HepG2 (cell line): ENCODE results near the gene NOL4L. TPM values are rescaled to one million over a fixed set of nuclear protein-coding genes. Genes with fewer than 3 reads are reported as not detected.

ENCODE experiments used
- ATM ChIP-seq: fragments of 450-650 bp; IDR thresholded peaks from 2 replicates; pipeline ENCODE4 v1.7.1; 2017; ENCODE audit warnings: mild to moderate bottlenecking, borderline replicate concordance
- IRX3 ChIP-seq: sonication (generic); formaldehyde crosslinking; IDR thresholded peaks from 2 replicates; pipeline ENCODE4 v1.8.1; 2023; ENCODE audit warnings: mild to moderate bottlenecking, low read depth, missing genetic modification reagents, borderline replicate concordance
- KMT2B ChIP-seq: IDR thresholded peaks from 2 replicates; pipeline ENCODE4 v1.6.1; 2016; ENCODE audit warnings: missing genetic modification reagents, missing compliant biosample characterization
- NFRKB ChIP-seq: fragments of 450-650 bp; IDR thresholded peaks from 2 replicates; pipeline ENCODE4 v1.6.1; 2017
- NONO ChIP-seq, 2 experiments: fragments of 450-650 bp in 1 of 2; sonication (generic) in 1 of 2; formaldehyde crosslinking in 1 of 2; IDR thresholded peaks in 1 of 2; conservative IDR thresholded peaks in 1 of 2; 2 replicates each; pipeline versions ENCODE4 v1.6.1 to v1.8.0; 2017 to 2022; ENCODE audit warnings: mild to moderate bottlenecking in 1 of 2, missing genetic modification reagents in 1 of 2, moderate library complexity in 1 of 2
- PHB2 ChIP-seq: fragments of 450-650 bp; IDR thresholded peaks from 2 replicates; pipeline ENCODE4 v1.6.1; 2018; ENCODE audit not compliant: partially characterized antibody
- POLR2G ChIP-seq: fragments of 200-400 bp; formaldehyde crosslinking; IDR thresholded peaks from 2 replicates; pipeline ENCODE4 v1.6.1; 2018; ENCODE audit warnings: mild to moderate bottlenecking, low read depth, low read length, moderate library complexity
- PRMT3 ChIP-seq: sonication (generic); formaldehyde crosslinking; IDR thresholded peaks from 2 replicates; pipeline ENCODE4 v1.8.1; 2022; ENCODE audit warnings: low read depth, mild to moderate bottlenecking, moderate library complexity, missing genetic modification reagents, borderline replicate concordance
- SALL1 ChIP-seq: sonication (generic); formaldehyde crosslinking; IDR thresholded peaks from 2 replicates; pipeline ENCODE4 v1.8.0; 2022; ENCODE audit warnings: mild to moderate bottlenecking, missing genetic modification reagents
- THAP7 ChIP-seq: sonication (generic); formaldehyde crosslinking; IDR thresholded peaks from 2 replicates; pipeline ENCODE4 v1.8.1; 2023; ENCODE audit warnings: mild to moderate bottlenecking, missing genetic modification reagents
- USF2 ChIP-seq, 2 experiments: sonication (generic) in 1 of 2; formaldehyde crosslinking in 1 of 2; IDR thresholded peaks; 2 replicates each; pipeline versions ENCODE4 v1.5.1 to v1.6.1; 2011 to 2020; ENCODE audit warnings: borderline replicate concordance in 1 of 2, low read depth in 1 of 2, low read length in 1 of 2, mild to moderate bottlenecking in 1 of 2, missing genetic modification reagents in 1 of 2, moderate library complexity in 1 of 2
- ZFP62 ChIP-seq: sonication (generic); formaldehyde crosslinking; IDR thresholded peaks from 2 replicates; pipeline ENCODE4 v1.4.0; 2020; ENCODE audit warnings: missing genetic modification reagents
- ZNF20 ChIP-seq: sonication (generic); formaldehyde crosslinking; IDR thresholded peaks from 2 replicates; pipeline ENCODE4 v1.4.0; 2020; ENCODE audit warnings: mild to moderate bottlenecking, moderate library complexity, missing genetic modification reagents
- ZNF230 ChIP-seq: sonication (generic); formaldehyde crosslinking; IDR thresholded peaks from 2 replicates; pipeline ENCODE4 v1.4.0; 2020; ENCODE audit warnings: mild to moderate bottlenecking, missing genetic modification reagents
- ZNF503 ChIP-seq: sonication (generic); formaldehyde crosslinking; IDR thresholded peaks from 2 replicates; pipeline ENCODE4 v1.4.0; 2020; ENCODE audit warnings: missing genetic modification reagents
- ZNF510 ChIP-seq: sonication (generic); formaldehyde crosslinking; IDR thresholded peaks from 2 replicates; pipeline ENCODE4 v1.4.0; 2020; ENCODE audit warnings: low read depth, mild to moderate bottlenecking, missing genetic modification reagents
- ZNF772 ChIP-seq: sonication (generic); formaldehyde crosslinking; IDR thresholded peaks from 2 replicates; pipeline ENCODE4 v1.5.0; 2020; ENCODE audit warnings: mild to moderate bottlenecking, missing genetic modification reagents
- polyA plus RNA-seq, 8 experiments: library from polyadenylated mRNA; depleted of rRNA in 3 of 8; stranded (reverse) in 7 of 8; unstranded in 1 of 8; fragments of >200 nt; fragmentation: Illumina TruSeq in 4 of 8; extraction: Trizol in 4 of 8; gene quantifications; 2 replicates each; pipeline versions ENCODE4 v1.2.1 to v1.2.3, GENCODE V29; 2011 to 2016; ENCODE audit warnings: low read depth in 4 of 8, missing spikeins in 1 of 8, mixed read lengths in 1 of 8; ENCODE audit not compliant: insufficient read depth in 1 of 8
- total RNA-seq, 5 experiments: library from RNA; depleted of rRNA; stranded (reverse); fragments of >200 nt; fragmentation: Illumina TruSeq; extraction: Trizol; gene quantifications; 2 replicates each; pipeline ENCODE4 v1.2.3, GENCODE V29; 2016; ENCODE audit warnings: low read depth in 1 of 5
- TF ChIP-seq, protein P1 (sequence below): sonication (generic); formaldehyde crosslinking; IDR thresholded peaks from 2 replicates; pipeline ENCODE4 v1.8.1; 2023; ENCODE audit warnings: mild to moderate bottlenecking, inconsistent platforms, moderate library complexity, missing genetic modification reagents, borderline replicate concordance
- TF ChIP-seq, protein P2 (sequence below): IDR thresholded peaks from 2 replicates; pipeline ENCODE4 v1.6.1; 2012; ENCODE audit warnings: low read length, improper control_type of control experiment

NOL4L gene
- total and polyA plus RNA-seq, 2 of the 13 experiments (the other 11 are each of a cell fraction or from before 2014, with no cell fraction given), result 16.6 to 35.4 TPM

DNA sequence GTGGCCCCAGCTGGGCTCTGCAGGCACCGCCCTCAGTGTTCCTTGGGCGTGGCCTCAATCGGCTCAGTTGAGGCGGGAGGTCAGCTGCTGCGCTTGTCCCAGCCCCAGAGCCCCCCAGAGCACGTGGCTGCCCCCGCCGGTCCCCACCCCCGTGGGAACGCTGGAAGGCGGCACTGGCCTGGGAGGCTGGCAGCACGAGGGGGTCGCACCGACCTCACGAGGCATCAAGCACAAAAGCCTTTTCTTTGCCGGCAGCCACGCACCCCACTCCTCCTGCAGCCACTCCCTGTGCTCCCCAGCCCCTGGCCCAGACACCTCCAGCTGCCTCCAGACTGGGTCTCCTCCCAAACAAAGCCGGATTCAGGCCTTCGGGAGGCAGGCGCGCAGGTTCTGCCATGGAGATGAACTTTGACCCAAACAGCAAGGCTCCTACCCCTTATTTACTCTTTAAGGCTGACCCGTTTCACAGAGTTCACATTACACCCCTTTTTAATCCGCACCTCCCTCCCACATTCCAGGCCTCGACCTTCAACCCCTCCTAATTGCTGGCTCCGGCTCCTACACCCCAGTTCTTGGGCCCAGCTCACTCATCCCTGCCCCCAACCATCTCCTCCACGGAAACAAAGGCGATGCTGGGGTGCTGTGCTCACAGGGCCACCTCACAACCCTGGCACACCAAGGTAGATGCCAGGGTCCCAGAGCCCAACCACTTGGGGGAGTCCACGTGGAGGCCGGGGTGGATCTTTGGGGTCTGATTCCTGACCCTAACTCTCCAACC is 111.7 kb downstream of the NOL4L start (continued):
- TF ChIP-seq POLR2G, result peak; percentile 63
- peak; percentile 82 for TF ChIP-seq ZNF503 (CRISPR knock-in tag)
- TF ChIP-seq SALL1, result peak; percentile 91
- peak; percentile 17; the same call in 1 of the 2 replicates for TF ChIP-seq KMT2B (CRISPR knock-in tag)
- TF ChIP-seq NFRKB, result no peak
- no peak for TF ChIP-seq ZNF20 (CRISPR knock-in tag)
- TF ChIP-seq THAP7 (CRISPR knock-in tag), result no peak
- no peak for TF ChIP-seq ATM
- TF ChIP-seq ZFP62 (CRISPR knock-in tag), result no peak
- TF ChIP-seq, protein P1, sequence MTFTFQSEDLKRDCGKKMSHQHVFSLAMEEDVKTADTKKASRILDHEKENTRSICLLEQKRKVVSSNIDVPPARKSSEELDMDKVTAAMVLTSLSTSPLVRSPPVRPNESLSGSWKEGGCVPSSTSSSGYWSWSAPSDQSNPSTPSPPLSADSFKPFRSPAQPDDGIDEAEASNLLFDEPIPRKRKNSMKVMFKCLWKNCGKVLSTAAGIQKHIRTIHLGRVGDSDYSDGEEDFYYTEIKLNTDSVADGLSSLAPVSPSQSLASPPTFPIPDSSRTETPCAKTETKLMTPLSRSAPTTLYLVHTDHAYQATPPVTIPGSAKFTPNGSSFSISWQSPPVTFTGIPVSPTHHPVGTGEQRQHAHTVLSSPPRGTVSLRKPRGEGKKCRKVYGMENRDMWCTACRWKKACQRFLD (CRISPR knock-in tag), result no peak
- TF ChIP-seq, protein P2, sequence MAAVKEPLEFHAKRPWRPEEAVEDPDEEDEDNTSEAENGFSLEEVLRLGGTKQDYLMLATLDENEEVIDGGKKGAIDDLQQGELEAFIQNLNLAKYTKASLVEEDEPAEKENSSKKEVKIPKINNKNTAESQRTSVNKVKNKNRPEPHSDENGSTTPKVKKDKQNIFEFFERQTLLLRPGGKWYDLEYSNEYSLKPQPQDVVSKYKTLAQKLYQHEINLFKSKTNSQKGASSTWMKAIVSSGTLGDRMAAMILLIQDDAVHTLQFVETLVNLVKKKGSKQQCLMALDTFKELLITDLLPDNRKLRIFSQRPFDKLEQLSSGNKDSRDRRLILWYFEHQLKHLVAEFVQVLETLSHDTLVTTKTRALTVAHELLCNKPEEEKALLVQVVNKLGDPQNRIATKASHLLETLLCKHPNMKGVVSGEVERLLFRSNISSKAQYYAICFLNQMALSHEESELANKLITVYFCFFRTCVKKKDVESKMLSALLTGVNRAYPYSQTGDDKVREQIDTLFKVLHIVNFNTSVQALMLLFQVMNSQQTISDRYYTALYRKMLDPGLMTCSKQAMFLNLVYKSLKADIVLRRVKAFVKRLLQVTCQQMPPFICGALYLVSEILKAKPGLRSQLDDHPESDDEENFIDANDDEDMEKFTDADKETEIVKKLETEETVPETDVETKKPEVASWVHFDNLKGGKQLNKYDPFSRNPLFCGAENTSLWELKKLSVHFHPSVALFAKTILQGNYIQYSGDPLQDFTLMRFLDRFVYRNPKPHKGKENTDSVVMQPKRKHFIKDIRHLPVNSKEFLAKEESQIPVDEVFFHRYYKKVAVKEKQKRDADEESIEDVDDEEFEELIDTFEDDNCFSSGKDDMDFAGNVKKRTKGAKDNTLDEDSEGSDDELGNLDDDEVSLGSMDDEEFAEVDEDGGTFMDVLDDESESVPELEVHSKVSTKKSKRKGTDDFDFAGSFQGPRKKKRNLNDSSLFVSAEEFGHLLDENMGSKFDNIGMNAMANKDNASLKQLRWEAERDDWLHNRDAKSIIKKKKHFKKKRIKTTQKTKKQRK, result no peak
- TF ChIP-seq IRX3 (CRISPR knock-in tag), result no peak
- TF ChIP-seq PRMT3, result peak; percentile 87; the same call in 1 of the 2 replicates
- peak; percentile 90 for TF ChIP-seq ZNF772 (CRISPR knock-in tag)
- no peak for TF ChIP-seq PHB2
- TF ChIP-seq USF2 (IDR thresholded peaks at IDR 0.05; ENCODE audit: low read depth, low read length), result no peak
- peak; percentile 28; the same call in 1 of the 2 replicates for TF ChIP-seq USF2 (CRISPR knock-in tag; IDR thresholded peaks at IDR 0.05; ENCODE audit: borderline replicate concordance)
- TF ChIP-seq ZNF230 (CRISPR knock-in tag), result 0 out of 2 replicates have a peak, but pooled peaks have one; percentile 25
- TF ChIP-seq NONO (IDR thresholded peaks at IDR 0.05), result no peak
- peak; percentile 86 for TF ChIP-seq NONO (CRISPR knock-in tag; conservative IDR thresholded peaks at IDR 0.05)
- no peak for TF ChIP-seq ZNF510 (CRISPR knock-in tag)
